Suprapubic skin (tissue), 4 donors: ENCODE results near the gene CCNQ.

Experiments used
- CTCF ChIP-seq, 2 donors: fragments of 200-600 bp in 1 of 2; fragments of 450-650 bp in 1 of 2; sonication (generic) in 1 of 2; IDR thresholded peaks; one replicate each; pipeline ENCODE4 v1.5.1; 2016 to 2019; ENCODE audit warnings: antibody characterized with exemption in 2 of 2, mild to moderate bottlenecking in 1 of 2, moderate library complexity in 1 of 2
- EP300 ChIP-seq: sonication (generic); formaldehyde crosslinking; IDR thresholded peaks from one replicate; pipeline ENCODE4 v1.6.1; 2017; ENCODE audit warnings: antibody characterized with exemption
- POLR2A ChIP-seq, 2 donors: fragments of 450-650 bp; IDR thresholded peaks; one replicate each; pipeline ENCODE4 v1.6.1; 2017; ENCODE audit warnings: antibody characterized with exemption in 2 of 2, mild to moderate bottlenecking in 2 of 2, moderate library complexity in 2 of 2
- POLR2AphosphoS5 ChIP-seq, 3 donors: sonication (generic); formaldehyde crosslinking; IDR thresholded peaks; one replicate each; pipeline ENCODE4 v1.6.1; 2017; ENCODE audit warnings: antibody characterized with exemption in 3 of 3

- TF ChIP-seq CTCF (IDR thresholded peaks at IDR 0.05) (no peak), POLR2A (IDR thresholded peaks at IDR 0.05) (no peak), POLR2AphosphoS5 (IDR thresholded peaks at IDR 0.05) (no peak), EP300 (no peak)
Measured at GRCh38 chrX:153561337-153561736, 37.6 kb downstream of the CCNQ start.
